GM12892 (cell line): ENCODE measurements around the gene S100A10.

Experiments
- POLR2A ChIP-seq: IDR thresholded peaks from 2 replicates; pipeline ENCODE4 v1.6.1; 2011; ENCODE audit warnings: low read depth, low read length, control low read depth
- TAF1 ChIP-seq: IDR thresholded peaks from 2 replicates; pipeline ENCODE4 v1.6.1; 2011; ENCODE audit warnings: low read depth, mild to moderate bottlenecking, control low read depth, low read length, borderline replicate concordance

GRCh38 chr1:151966061-151966460 lies 27.6 kb downstream of the S100A10 start:
- TF ChIP-seq POLR2A (no peak), TAF1 (no peak)
